Mucosa of stomach (tissue), 1 donor: Measurements from ENCODE around the gene KRTAP3-1.
"Not testable (repeated sequence)": the region's sequence is repeated elsewhere in the genome, so short reads cannot be mapped to it uniquely, and the experiment has no call there.

ENCODE experiments used
- H3K27me3 ChIP-seq: one replicate; pipeline ENCODE4 v1.7.0; 2013; ENCODE audit warnings: mild to moderate bottlenecking, low read length; ENCODE audit not compliant: control insufficient read depth, insufficient read depth
- H3K36me3 ChIP-seq: one replicate; pipeline ENCODE4 v1.7.0; 2013; ENCODE audit warnings: low read length; ENCODE audit not compliant: control insufficient read depth, insufficient read depth
- H3K4me1 ChIP-seq: one replicate; pipeline ENCODE4 v1.7.0; 2013; ENCODE audit warnings: mild to moderate bottlenecking, low read length; ENCODE audit not compliant: control insufficient read depth, insufficient read depth
- H3K4me3 ChIP-seq: one replicate; pipeline ENCODE4 v1.7.0; 2013; ENCODE audit warnings: low read length
- H3K9ac ChIP-seq: one replicate; pipeline ENCODE4 v1.7.0; 2013; ENCODE audit warnings: mild to moderate bottlenecking, low read length, moderate library complexity
- H3K9me3 ChIP-seq: one replicate; pipeline ENCODE4 v1.7.0; 2013; ENCODE audit warnings: mild to moderate bottlenecking, low read length, moderate library complexity; ENCODE audit not compliant: control insufficient read depth
- donor health status: Pancreatic carcinoma.

Gene KRTAP3-1

DNA sequence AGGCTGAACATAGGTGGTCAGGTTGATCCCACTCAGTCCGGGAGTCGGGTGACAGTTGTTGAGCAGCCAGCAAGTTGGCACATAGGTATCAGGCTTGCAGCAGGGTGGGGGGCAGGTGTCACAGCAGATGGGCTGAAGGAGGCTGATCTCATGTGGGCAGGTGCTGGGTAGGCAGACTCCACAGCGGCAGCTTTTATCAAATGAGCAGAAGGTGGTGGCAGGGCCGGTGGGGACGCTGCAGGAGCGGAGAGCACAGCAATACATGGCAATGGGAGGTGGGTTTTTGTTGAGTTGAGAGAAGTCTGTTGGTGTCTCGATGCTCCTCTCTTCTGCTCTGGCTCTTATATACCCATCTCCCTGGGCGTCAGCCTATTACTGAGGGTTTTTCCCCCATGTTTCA, at the start of gene KRTAP3-1:
Gene KRTAP3-1 (minus strand): TSS at position 318 of the 400 bp plus-strand sequence. CDS start 54 bp downstream, at position 264.
- H3K4me1 ChIP-seq: no peaks in the 10 kb centered on the region
- H3K4me3 ChIP-seq: no peak within 1 kb of the TSS
- H3K36me3 ChIP-seq: no peaks in the 10 kb centered on the region
- no peaks in the 10 kb centered on the region for H3K27me3 ChIP-seq
- H3K9ac ChIP-seq: no peak within 1 kb of the TSS
- H3K9me3 ChIP-seq: no peaks in the 10 kb centered on the region

GRCh38 chr17:41057547-41057946, 48.6 kb upstream of the KRTAP3-1 start:
- no peaks in the 10 kb centered on the region for H3K36me3 ChIP-seq
- H3K4me3 ChIP-seq: no peak overlapping the region
- no peak overlapping the region for H3K9ac ChIP-seq
- peaks cover 4% of the 10 kb centered on the region for H3K27me3 ChIP-seq
- H3K9me3 ChIP-seq: no peaks in the 10 kb centered on the region
- H3K4me1 ChIP-seq: no peaks in the 10 kb centered on the region

DNA sequence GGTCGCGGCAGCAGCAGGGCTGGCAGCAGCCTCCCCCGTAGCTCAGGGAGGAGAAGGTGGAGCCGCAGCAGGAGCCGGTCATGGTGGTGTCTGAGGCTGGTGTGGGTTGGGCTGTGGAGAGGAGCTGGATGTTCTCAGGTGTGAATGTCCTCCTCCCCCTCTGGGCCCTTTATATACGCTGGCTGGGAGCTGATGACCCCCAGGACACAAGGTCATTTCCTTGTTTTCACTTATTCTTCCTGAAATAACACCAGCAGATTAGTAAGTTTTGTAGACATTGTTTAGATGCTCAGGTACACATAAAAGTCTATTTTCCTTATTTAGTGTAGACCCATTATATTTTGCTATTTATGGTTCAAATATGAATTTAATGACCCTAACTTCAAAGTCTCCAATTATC, 46.2 kb upstream of the KRTAP3-1 start, which contains the start of gene KRTAP2-2:
Gene KRTAP2-2 (minus strand): TSS at position 101 of the 400 bp plus-strand sequence. CDS start 19 bp downstream, at position 82.
- H3K9me3 ChIP-seq, H3K36me3 ChIP-seq, H3K4me3 ChIP-seq, H3K9ac ChIP-seq, H3K27me3 ChIP-seq, H3K4me1 ChIP-seq: not testable (repeated sequence)

DNA sequence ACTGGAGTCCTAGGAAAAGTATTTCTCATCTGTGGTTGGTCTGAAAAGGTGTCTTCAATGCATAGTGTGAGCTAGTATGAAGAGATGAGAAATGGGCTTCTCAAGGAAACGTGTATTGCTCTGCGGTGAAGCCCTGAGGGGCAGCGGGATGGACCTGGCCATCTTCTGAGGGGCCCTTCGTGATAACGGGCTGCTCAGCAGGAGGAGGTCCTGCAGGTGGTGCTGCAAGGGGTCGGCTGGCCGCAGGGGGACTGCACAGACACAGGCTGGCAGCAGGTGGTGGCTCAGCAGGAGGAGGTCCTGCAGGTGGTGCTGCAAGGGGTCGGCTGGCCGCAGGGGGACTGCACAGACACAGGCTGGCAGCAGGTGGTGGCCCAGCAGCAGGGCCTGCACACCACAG, 45.6 kb upstream of the KRTAP3-1 start:
- not testable (repeated sequence) for H3K9me3 ChIP-seq, H3K4me1 ChIP-seq, H3K4me3 ChIP-seq, H3K36me3 ChIP-seq, H3K27me3 ChIP-seq, H3K9ac ChIP-seq

DNA sequence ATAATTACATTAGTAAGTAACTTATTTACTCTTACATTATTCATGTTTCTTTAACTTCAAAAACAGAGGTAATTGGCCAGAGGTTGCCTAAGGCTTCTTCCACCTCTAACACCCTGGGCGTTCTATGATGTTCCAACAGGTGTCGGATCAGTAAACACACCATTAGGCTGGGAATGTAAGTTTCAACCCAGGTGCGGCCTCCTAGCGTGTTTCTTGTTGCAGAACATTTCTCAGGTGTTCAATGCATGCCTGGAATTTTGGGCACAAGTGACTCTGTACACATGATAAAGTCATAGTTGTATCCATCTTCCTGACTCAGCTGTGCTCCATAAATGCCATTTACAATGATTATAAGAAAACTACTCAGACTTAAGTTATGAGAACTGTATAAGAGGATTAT, 45.1 kb upstream of the KRTAP3-1 start:
- no peaks in the 10 kb centered on the region for H3K4me1 ChIP-seq
- no peaks in the 10 kb centered on the region for H3K36me3 ChIP-seq
- H3K4me3 ChIP-seq: no peak overlapping the region
- H3K9me3 ChIP-seq: no peaks in the 10 kb centered on the region
- H3K9ac ChIP-seq: no peak overlapping the region
- peaks cover under 1% of the 10 kb centered on the region for H3K27me3 ChIP-seq

DNA sequence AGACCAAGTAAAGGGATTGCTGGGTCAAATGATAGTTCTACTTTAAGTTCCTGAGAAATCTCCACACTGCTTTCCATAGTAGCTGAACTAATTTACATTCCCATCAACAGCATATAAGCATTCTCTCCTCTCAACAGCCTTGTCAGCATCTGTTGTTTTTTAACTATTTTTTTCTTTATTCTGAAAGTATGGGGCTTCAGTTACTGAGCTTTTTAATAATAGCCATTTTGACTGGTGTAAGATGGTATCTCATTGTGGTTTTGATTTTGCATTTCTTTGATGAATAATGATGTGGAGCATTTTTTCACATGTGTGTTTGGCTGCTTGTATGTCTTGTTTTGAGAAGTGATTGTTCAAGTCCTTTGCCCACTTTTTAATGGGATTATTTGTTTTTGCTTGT, 43.6 kb upstream of the KRTAP3-1 start:
- no peak overlapping the region for H3K4me3 ChIP-seq
- H3K27me3 ChIP-seq: peaks cover 9% of the 10 kb centered on the region
- H3K36me3 ChIP-seq: no peaks in the 10 kb centered on the region
- H3K4me1 ChIP-seq: no peaks in the 10 kb centered on the region
- H3K9ac ChIP-seq: no peak overlapping the region
- H3K9me3 ChIP-seq: no peaks in the 10 kb centered on the region

DNA sequence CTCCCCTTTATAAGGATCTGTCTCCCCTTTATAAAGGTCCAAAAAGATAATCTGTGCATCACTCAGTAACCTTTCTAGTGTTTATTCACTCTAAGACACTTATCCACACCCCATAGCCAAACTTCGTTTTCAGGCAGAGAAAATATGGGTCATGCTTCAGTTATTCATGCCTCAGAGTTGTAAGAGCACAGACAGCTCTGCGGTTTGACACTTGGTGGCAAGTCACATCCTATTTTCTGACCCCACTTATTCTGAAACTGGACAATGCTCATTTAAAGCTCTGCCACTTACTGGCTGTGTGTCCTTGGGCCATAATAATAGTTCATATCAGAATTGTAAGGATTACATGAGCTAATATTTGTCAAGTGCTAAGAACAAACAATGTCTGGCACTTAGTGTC, 40.2 kb upstream of the KRTAP3-1 start:
- H3K9me3 ChIP-seq: no peaks in the 10 kb centered on the region
- H3K27me3 ChIP-seq: peaks cover 13% of the 10 kb centered on the region
- H3K4me3 ChIP-seq: no peak overlapping the region

GRCh38 chr17:41048441-41048840, 39.5 kb upstream of the KRTAP3-1 start:
- H3K27me3 ChIP-seq: peaks cover 13% of the 10 kb centered on the region
- H3K4me1 ChIP-seq: no peaks in the 10 kb centered on the region
- H3K4me3 ChIP-seq: no peak overlapping the region
- H3K9me3 ChIP-seq: no peaks in the 10 kb centered on the region
- no peaks in the 10 kb centered on the region for H3K36me3 ChIP-seq
- H3K9ac ChIP-seq: no peak overlapping the region

More for the DNA sequence above, 40.2 kb upstream of the KRTAP3-1 start:
- no peak overlapping the region for H3K9ac ChIP-seq
- H3K4me1 ChIP-seq: no peaks in the 10 kb centered on the region
- H3K36me3 ChIP-seq: no peaks in the 10 kb centered on the region

DNA sequence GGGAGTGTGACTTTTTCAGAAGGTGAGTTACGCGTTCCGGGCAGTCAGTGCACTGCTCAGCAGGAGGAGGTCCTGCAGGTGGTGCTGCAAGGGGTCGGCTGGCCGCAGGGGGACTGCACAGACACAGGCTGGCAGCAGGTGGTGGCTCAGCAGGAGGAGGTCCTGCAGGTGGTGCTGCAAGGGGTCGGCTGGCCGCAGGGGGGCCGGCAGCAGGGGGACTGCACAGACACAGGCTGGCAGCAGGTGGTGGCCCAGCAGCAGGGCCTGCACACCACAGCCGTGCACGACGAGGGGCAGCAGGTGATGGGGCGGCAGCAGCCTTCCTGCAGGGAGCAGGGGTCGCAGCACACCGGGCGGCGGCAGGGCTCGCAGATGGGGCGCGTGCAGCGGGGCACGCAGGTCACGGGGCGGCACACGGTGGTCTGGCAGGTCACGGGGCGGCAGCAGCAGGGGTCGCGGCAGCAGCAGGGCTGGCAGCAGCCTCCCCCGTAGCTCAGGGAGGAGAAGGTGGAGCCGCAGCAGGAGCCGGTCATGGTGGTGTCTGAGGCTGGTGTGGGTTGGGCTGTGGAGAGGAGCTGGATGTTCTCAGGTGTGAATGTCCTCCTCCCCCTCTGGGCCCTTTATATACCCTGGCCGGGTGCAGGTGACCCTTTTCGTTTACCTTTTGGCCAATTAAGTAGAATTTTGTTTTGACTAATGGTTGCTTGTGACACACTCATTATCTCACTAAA, 38.0 kb upstream of the KRTAP3-1 start, which contains the start of gene KRTAP2-1:
Gene KRTAP2-1 (minus strand): TSS at position 582 of the 731 bp plus-strand sequence. CDS start 49 bp downstream, at position 533.
- H3K36me3 ChIP-seq, H3K9me3 ChIP-seq, H3K9ac ChIP-seq, H3K4me3 ChIP-seq, H3K4me1 ChIP-seq: not testable (repeated sequence)
- H3K27me3 ChIP-seq: peaks cover 13% of the 10 kb centered on the region

DNA sequence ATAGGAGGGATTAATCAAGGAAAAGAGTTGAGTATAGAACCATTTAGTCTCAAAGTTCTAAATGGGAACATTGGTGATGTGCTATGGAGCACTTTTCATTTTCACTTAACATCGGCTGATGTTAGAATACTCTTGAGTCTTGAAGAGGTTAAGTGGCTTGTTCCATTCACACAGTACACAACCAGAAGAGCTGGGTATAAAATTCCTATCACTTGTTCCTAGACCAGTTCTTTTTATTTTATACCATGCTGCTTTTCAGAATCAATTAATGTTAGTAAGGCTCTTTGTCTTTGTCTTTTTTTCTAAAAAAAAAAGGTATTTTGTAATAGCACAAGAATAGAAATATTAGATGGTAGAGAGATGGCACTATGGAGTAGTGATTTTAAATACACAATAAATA, 34.0 kb upstream of the KRTAP3-1 start:
- Histone ChIP-seq H3K4me3 (no peak overlapping the region), H3K9me3 (no peaks in the 10 kb centered on the region), H3K36me3 (no peaks in the 10 kb centered on the region), H3K27me3 (peaks cover 5% of the 10 kb centered on the region), H3K4me1 (no peaks in the 10 kb centered on the region), H3K9ac (no peak overlapping the region)

- not testable (repeated sequence) for H3K36me3 ChIP-seq, H3K27me3 ChIP-seq, H3K9ac ChIP-seq, H3K9me3 ChIP-seq, H3K4me1 ChIP-seq, H3K4me3 ChIP-seq
Measured at GRCh38 chr17:41040783-41041571, 32.0 kb upstream of the KRTAP3-1 start, which contains the start of gene KRTAP1-1. TSS of gene KRTAP1-1 (minus strand) at chr17:41041450. CDS start at chr17:41041397, 53 bp downstream.

DNA sequence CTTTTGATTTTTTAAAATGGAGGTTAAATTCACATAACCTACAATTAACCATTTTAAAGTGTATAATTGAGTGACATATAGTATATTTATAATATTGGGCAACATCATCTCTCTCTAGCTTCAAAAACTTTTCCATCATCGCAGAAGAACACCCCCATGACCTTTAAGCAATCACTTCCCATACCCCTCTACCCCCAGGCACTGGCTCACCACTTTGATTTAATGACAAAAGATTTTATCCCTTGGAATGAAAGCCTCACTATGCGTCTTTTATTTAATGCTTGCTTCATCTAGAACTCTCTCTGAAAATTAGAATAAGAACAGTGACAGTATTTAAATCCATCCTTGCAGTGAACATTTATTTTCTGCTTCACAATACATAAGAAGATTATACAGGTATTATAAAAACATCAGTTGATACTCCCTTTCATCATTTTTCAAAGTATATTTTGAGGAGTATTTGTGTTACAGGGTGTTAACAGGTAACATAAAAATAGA, 29.0 kb upstream of the KRTAP3-1 start:
- H3K4me3 ChIP-seq: no peak overlapping the region
- H3K9ac ChIP-seq: no peak overlapping the region
- H3K27me3 ChIP-seq: peaks cover 2% of the 10 kb centered on the region
- H3K36me3 ChIP-seq: no peaks in the 10 kb centered on the region
- no peaks in the 10 kb centered on the region for H3K9me3 ChIP-seq
- H3K4me1 ChIP-seq: no peaks in the 10 kb centered on the region
